Prostate gland (tissue), 2 donors: ENCODE measurements around the gene OSBPL9.
"Not testable (repeated sequence)": the region's sequence is repeated elsewhere in the genome, so short reads cannot be mapped to it uniquely, and the experiment has no call there.

Source experiments
- CTCF ChIP-seq, 4 experiments: fragments of 200-600 bp in 2 of 4; fragments of 450-650 bp in 2 of 4; sonication (generic) in 2 of 4; IDR thresholded peaks; 1 replicate in 3 of 4; 2 replicates in 1 of 4; pipeline ENCODE4 v1.5.1; 2016 to 2019; ENCODE audit warnings: antibody characterized with exemption in 4 of 4, mild to moderate bottlenecking in 2 of 4, moderate library complexity in 2 of 4
- POLR2AphosphoS5 ChIP-seq: sonication (generic); formaldehyde crosslinking; IDR thresholded peaks from one replicate; pipeline ENCODE4 v1.6.1; 2017; ENCODE audit warnings: antibody characterized with exemption

GRCh38 chr1:51733426-51733774, 116.5 kb downstream of the OSBPL9 start:
- not testable (repeated sequence) for TF ChIP-seq CTCF (IDR thresholded peaks at IDR 0.05); POLR2AphosphoS5
